Colonic mucosa (tissue), 4 donors: ENCODE data around the gene FMNL2. TPM values are rescaled to one million over a fixed set of nuclear protein-coding genes. Genes with fewer than 3 reads are reported as not detected.

ENCODE experiments used
- DNase-seq: peaks from one replicate; pipeline ENCODE4 v3.0.0-alpha.2; 2020
- H3K27ac ChIP-seq: fragments of 200-600 bp; one replicate; pipeline ENCODE4 v1.8.0; 2021
- H3K27me3 ChIP-seq: fragments of 200-600 bp; one replicate; pipeline ENCODE4 v1.8.0; 2021
- H3K36me3 ChIP-seq: fragments of 200-600 bp; one replicate; pipeline ENCODE4 v1.8.0; 2021
- H3K4me1 ChIP-seq: fragments of 200-600 bp; one replicate; pipeline ENCODE4 v1.8.0; 2021; ENCODE audit warnings: mild to moderate bottlenecking
- H3K4me3 ChIP-seq: fragments of 200-600 bp; one replicate; pipeline ENCODE4 v1.8.0; 2021
- H3K9ac ChIP-seq, 2 donors: one replicate each; pipeline ENCODE4 v1.7.0; 2013; ENCODE audit warnings: control low read depth in 2 of 2, low read depth in 2 of 2, low read length in 2 of 2
- H3K9me3 ChIP-seq: fragments of 200-600 bp; one replicate; pipeline ENCODE4 v1.8.0; 2021
- intact Hi-C: fragments of 100-400 bp; cut with DNase I; formaldehyde crosslinking; loops from one replicate; pipeline ENCODE4 v1.14.1; 2022
- total RNA-seq, 2 donors: library from RNA; stranded (reverse); fragmentation: NEBNext Ultra II Directional in 1 of 2; extraction: Animal tissue kit (Norgen Biotek cat#: 25700) in 1 of 2; gene quantifications; one replicate each; pipeline ENCODE4 v1.2.1, GENCODE V29; 2021
- TF ChIP-seq, protein P1 (sequence below): fragments of 200-600 bp; IDR thresholded peaks from one replicate; pipeline ENCODE4 v1.8.0; 2022; ENCODE audit warnings: antibody characterized with exemption, mild to moderate bottlenecking
- donor health status: healthy.
- donor health status: DM: no; HTN: no; CAD: no.
- donor health status: DM: no; HTN: no; CAD: no.

FMNL2 gene
- total RNA-seq, 2 donors from 2014 or later: 10.6 to 17.5 TPM

DNA sequence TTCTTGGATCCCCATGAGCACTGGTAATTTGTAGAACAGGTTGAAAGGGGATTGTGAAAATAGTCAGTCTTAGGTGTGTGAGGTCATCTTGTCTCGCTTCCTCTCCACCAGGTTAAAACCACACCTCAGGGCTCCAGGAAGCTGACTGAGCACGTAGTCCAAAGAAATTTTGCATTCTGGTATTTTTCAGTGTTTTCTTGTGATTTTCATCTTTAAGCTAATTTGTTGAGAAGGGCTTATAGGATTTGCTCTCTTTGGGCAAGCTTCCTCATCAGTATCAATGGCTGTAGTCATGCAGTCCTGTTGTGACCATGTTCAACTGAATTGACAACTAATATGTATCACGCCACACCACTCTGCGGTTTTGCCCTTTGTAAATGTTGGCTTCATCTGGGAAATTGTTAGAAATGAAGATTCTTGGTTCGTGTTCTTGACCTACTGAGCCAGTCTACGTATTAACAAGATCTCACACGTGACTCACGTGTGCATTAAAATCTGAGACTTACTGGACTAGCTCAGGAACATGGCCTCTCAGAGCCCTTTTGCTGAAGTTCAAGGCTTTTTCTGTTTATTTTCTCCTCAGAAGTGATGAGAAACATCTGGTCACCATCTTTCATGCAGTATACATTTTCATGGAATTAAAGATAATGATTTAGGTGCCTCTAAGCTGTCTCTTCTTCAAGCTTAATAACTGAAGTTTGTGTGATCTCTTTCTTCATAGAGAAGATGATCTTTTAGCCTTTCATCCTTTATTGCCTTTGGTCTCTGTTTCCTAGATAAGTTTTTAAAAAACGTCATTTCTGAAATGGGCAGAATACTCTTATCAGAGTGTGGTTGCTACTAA is 32.8 kb downstream of the FMNL2 start:
- Histone ChIP-seq H3K36me3 (no peaks in the 10 kb centered on the region), H3K4me1 (no peaks in the 10 kb centered on the region), H3K4me3 (no peak overlapping the region), H3K27ac (no peak overlapping the region), H3K9ac (no peak overlapping the region), H3K9me3 (no peaks in the 10 kb centered on the region), H3K27me3 (no peaks in the 10 kb centered on the region)
- no peak for DNase-seq
- TF ChIP-seq, protein P1, sequence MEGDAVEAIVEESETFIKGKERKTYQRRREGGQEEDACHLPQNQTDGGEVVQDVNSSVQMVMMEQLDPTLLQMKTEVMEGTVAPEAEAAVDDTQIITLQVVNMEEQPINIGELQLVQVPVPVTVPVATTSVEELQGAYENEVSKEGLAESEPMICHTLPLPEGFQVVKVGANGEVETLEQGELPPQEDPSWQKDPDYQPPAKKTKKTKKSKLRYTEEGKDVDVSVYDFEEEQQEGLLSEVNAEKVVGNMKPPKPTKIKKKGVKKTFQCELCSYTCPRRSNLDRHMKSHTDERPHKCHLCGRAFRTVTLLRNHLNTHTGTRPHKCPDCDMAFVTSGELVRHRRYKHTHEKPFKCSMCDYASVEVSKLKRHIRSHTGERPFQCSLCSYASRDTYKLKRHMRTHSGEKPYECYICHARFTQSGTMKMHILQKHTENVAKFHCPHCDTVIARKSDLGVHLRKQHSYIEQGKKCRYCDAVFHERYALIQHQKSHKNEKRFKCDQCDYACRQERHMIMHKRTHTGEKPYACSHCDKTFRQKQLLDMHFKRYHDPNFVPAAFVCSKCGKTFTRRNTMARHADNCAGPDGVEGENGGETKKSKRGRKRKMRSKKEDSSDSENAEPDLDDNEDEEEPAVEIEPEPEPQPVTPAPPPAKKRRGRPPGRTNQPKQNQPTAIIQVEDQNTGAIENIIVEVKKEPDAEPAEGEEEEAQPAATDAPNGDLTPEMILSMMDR: no peak
- intact Hi-C loops: no loop called here

DNA sequence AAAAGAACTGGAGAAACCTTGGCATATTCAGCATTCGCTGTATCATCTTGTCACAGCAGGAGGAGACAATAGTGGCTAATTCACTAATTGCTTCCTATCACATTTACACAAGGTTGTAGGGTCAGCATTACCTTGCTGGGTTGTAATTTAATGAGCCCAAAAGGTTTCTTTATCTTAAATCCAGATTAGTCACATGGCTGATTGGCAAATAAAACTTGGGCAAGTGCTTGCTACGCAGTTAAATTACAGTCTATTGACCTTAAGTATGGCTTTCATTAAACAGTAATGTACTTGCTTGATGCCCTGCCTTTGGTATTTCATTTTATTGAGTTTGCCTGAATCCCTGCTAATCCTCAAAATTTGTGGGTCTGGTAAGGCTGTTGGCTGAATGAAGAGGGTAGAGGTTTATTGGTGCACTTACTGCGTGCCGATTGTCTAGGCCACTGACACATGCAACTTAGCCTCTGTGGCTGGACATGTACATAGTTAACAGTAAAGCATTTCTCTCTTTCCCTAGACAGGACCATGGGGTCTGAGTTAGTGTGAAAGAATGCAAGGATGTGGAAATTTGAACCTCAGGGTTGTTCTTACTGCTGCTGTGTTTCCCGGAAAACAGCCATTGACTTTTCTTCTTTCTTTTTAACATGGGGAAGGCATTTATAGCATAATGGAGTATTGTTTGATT is 34.3 kb downstream of the FMNL2 start:
- Histone ChIP-seq H3K27ac (no peak overlapping the region), H3K27me3 (no peaks in the 10 kb centered on the region), H3K4me1 (no peaks in the 10 kb centered on the region), H3K9me3 (no peaks in the 10 kb centered on the region), H3K9ac (no peak overlapping the region), H3K4me3 (no peak overlapping the region), H3K36me3 (no peaks in the 10 kb centered on the region)
- TF ChIP-seq, protein P1: no peak
- intact Hi-C loops: no loop called here
- no peak for DNase-seq

DNA sequence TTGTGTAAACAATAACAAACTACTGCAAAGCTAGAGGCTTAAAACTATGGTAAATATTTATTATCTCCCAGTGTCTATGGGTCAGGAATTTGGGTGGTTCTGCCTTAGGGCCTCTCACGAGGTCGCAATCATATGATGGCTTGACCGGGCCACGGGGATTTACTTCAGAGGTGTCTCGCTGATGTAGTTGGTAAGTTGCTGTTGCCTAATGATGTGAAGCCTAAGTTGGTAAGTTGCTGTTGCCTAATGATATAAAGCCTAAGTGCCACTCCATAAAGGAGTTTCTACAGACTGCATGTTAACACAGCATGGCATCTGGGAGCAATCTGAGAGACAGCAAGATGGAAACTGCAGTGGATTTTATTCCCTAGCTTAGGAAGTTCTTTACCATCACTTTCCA is 35.8 kb downstream of the FMNL2 start:
- Histone ChIP-seq H3K27ac (no peak overlapping the region), H3K36me3 (no peaks in the 10 kb centered on the region), H3K27me3 (no peaks in the 10 kb centered on the region), H3K4me3 (no peak overlapping the region), H3K9me3 (no peaks in the 10 kb centered on the region), H3K4me1 (no peaks in the 10 kb centered on the region), H3K9ac (no peak overlapping the region)
- TF ChIP-seq, protein P1: no peak
- no peak for DNase-seq
- intact Hi-C loops: no loop called here

DNA sequence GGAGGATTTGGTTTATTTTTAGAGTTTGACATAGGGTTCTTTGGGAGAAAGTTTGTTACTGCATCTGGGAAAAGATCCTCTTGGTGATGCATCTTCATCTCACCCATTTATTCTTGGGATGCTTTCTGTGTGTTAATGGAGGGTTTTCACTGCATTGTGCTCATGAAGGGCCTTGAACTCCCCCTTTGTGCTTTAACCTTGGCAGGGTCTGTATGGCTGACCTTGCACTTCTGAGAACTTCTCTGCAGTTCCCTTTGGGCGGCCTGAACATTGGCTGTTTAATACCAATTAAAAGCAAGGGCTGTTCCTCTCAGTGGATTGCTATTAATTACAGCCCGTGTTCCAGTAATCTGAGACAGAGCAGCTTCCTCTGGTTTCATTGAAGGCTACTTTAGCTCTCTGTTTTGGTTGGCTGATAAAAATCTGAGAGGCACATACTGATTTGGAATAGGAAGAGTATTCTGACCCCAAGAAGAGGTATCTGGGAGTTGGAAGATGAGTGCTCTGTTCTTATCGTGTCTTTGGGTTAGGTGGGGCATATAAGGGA is 37.5 kb downstream of the FMNL2 start:
- H3K9ac ChIP-seq: no peak overlapping the region
- no peaks in the 10 kb centered on the region for H3K9me3 ChIP-seq
- no peak for DNase-seq
- TF ChIP-seq, protein P1: no peak
- no peak overlapping the region for H3K27ac ChIP-seq
- intact Hi-C loops: no loop called here
- H3K36me3 ChIP-seq: no peaks in the 10 kb centered on the region
- no peaks in the 10 kb centered on the region for H3K4me1 ChIP-seq
- no peak overlapping the region for H3K4me3 ChIP-seq
- no peaks in the 10 kb centered on the region for H3K27me3 ChIP-seq

DNA sequence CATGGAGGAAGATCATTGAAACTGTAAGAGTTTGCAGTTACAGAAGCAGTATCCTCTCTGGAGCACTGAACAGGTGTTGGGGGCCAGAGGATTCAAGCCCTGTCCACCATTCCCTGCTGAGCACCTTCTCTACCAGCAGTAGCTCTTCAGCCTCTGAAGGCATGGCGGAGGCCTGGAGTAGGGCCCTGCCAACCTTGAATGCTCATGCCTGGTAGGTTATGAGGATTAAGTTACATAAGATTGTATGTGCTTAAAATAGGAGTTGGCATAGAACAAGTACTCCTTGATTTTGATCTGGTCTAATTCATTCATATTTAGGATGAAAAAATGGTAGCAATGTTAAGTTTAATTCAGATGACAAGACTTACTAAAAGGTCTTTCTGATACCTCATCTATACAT is 40.2 kb downstream of the FMNL2 start:
- Histone ChIP-seq H3K4me1 (no peaks in the 10 kb centered on the region), H3K36me3 (no peaks in the 10 kb centered on the region), H3K9me3 (no peaks in the 10 kb centered on the region), H3K27me3 (no peaks in the 10 kb centered on the region), H3K4me3 (no peak overlapping the region), H3K27ac (no peak overlapping the region), H3K9ac (no peak overlapping the region)
- DNase-seq: no peak
- intact Hi-C loops: no loop called here
- TF ChIP-seq, protein P1: no peak
